Activated CD4-positive, alpha-beta T cell treated with anti-CD3 and anti-CD28 coated beads, Interleukin-2, amount 50 U/mL, for 4 hours (primary cell): ENCODE data around the gene FAHD1.
"Not testable (repeated sequence)": the region's sequence is repeated elsewhere in the genome, so short reads cannot be mapped to it uniquely, and the experiment has no call there.

Experiments
- DNase-seq, 2 experiments: peaks; one replicate each; pipeline ENCODE4 v3.0.0-alpha.2; 2020

FAHD1 gene

GRCh38 chr16:1857433-1858097 is 30.6 kb downstream of the FAHD1 start:
- DNase-seq, result no peak

- no peak for DNase-seq
These were observed 31.3 kb downstream of the FAHD1 start for GRCh38 chr16:1858189-1858865.

GRCh38 chr16:1859650-1860049 is 32.6 kb downstream of the FAHD1 start:
- no peak for DNase-seq

GRCh38 chr16:1861730-1862129 is 34.7 kb downstream of the FAHD1 start:
- DNase-seq, result no peak

GRCh38 chr16:1862394-1862793 is 35.4 kb downstream of the FAHD1 start:
- DNase-seq, result no peak

GRCh38 chr16:1863681-1864460 is 36.9 kb downstream of the FAHD1 start:
- DNase-seq, result no peak

GRCh38 chr16:1865902-1866690 is 39.1 kb downstream of the FAHD1 start:
- no peak for DNase-seq

GRCh38 chr16:1870365-1871082 is 43.5 kb downstream of the FAHD1 start:
- no peak for DNase-seq

- DNase-seq, result peak; percentile 6 to 9
These were observed 45.1 kb downstream of the FAHD1 start, which contains the start of gene MEIOB for GRCh38 chr16:1871974-1872635. Gene MEIOB (minus strand): TSS chr16:1872164. CDS start chr16:1868175, 3,989 bp downstream.

GRCh38 chr16:1874854-1875253 is 47.8 kb downstream of the FAHD1 start:
- no peak for DNase-seq

- DNase-seq, result not testable (repeated sequence)
These were observed 49.1 kb downstream of the FAHD1 start for GRCh38 chr16:1876066-1876465.

- DNase-seq, result no peak
These were observed 49.5 kb downstream of the FAHD1 start for GRCh38 chr16:1876468-1876867.

- no peak for DNase-seq
These were observed 50.1 kb downstream of the FAHD1 start for GRCh38 chr16:1877089-1877488.

GRCh38 chr16:1877804-1878203 is 50.8 kb downstream of the FAHD1 start:
- DNase-seq, result no peak

GRCh38 chr16:1878256-1878655 is 51.2 kb downstream of the FAHD1 start:
- DNase-seq, result no peak
